Measurements from ENCODE around the gene ATP13A2. TPM values are rescaled to one million over a fixed set of nuclear protein-coding genes. Genes with fewer than 3 reads are reported as not detected.

The ATP13A2 gene, protein sequence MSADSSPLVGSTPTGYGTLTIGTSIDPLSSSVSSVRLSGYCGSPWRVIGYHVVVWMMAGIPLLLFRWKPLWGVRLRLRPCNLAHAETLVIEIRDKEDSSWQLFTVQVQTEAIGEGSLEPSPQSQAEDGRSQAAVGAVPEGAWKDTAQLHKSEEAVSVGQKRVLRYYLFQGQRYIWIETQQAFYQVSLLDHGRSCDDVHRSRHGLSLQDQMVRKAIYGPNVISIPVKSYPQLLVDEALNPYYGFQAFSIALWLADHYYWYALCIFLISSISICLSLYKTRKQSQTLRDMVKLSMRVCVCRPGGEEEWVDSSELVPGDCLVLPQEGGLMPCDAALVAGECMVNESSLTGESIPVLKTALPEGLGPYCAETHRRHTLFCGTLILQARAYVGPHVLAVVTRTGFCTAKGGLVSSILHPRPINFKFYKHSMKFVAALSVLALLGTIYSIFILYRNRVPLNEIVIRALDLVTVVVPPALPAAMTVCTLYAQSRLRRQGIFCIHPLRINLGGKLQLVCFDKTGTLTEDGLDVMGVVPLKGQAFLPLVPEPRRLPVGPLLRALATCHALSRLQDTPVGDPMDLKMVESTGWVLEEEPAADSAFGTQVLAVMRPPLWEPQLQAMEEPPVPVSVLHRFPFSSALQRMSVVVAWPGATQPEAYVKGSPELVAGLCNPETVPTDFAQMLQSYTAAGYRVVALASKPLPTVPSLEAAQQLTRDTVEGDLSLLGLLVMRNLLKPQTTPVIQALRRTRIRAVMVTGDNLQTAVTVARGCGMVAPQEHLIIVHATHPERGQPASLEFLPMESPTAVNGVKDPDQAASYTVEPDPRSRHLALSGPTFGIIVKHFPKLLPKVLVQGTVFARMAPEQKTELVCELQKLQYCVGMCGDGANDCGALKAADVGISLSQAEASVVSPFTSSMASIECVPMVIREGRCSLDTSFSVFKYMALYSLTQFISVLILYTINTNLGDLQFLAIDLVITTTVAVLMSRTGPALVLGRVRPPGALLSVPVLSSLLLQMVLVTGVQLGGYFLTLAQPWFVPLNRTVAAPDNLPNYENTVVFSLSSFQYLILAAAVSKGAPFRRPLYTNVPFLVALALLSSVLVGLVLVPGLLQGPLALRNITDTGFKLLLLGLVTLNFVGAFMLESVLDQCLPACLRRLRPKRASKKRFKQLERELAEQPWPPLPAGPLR
- 41.6 TPM for polyA plus RNA-seq (2013, experiment 1 of 2; ENCODE audit: insufficient read length)
- 39.0 TPM for polyA plus RNA-seq (2013, experiment 2 of 2; ENCODE audit: insufficient read length)

DNA sequence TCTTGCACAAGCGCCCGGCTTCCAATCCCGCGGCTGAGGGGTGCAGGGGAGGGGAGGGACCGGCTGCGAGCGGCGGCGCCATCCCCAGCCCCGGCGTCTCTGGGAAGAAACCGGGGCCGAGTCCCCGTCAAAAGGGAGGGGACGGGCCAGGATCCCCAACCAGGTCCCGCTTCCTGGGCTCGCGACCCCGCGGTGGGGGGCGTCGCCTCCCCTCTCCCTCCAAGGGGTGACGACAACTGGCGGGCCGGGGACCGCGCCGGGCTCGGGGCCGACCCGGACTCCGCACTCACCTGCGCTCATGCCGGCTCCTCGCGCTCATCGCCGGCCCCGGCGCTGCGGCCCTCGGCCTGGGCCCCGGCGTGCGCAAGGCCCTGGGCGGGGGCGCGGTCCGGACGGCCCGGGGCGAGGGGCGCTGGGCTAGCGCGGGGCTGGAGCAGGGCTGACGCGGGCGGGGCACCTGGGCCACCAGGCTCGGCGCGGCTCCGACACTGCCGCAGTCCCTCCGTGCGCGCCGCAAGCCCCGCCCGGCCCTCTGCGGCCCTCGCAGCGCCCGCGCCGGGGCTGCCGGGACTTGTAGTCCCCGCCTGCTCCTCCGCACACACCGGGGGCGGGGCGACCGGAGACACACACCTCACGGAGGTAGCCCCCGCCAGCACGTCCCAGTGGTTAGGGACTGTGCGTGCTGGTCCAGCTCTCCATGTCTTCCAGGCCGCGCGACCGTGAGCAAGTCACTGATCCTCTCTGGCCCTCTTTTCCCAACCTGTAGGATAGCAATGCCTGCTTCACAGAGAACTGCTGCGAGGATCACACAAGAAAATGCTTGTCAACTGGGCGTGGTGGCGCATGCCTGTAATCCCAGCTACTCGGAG, at the start of gene ATP13A2:
ATP13A2 (minus strand) TSS at position 490 of the 869 bp plus-strand sequence; CDS start at position 300, 190 bp downstream.
- DNase-seq, result peak; percentile 55

DNA sequence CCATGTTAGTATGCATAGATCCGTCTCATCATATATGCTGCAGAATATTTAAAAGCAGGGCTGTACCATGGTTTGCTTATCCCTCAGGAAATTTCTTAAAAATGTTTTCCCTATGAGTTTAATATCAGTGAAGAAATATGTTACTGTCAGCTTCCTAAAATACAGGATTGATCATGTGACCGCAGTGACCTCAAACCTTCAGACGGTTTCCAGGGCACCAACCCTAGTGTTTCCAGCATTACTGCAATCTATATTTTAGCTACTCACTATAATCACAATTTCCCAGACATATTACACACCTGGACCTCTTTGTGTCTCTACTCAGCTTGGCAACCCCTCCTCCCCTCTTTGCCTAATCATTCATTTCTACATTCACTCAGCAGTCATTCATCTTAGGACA, 49.8 kb upstream of the ATP13A2 start:
- no peak for DNase-seq

DNA sequence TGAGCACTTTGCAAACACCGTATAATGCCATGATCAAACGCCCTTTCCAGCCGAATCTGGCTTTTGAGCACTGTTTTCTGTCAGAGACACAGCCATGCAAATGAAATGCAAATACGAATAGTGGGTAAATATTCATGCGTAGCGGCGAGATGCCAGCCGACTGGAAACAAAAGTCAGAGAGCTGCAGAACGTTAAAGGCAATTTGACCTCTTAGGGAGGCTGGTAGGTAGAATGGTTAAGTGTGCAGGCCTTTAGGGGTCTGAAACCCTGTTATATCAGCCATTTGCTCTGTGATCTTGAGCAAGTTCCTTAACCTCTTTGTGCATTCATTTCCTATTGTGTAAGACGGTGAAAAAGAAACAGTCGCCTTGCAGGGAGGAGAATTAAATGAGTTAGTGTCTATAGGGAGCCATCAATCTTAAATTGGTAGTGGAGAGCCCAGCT, 48.6 kb upstream of the ATP13A2 start:
- no peak for DNase-seq

DNA sequence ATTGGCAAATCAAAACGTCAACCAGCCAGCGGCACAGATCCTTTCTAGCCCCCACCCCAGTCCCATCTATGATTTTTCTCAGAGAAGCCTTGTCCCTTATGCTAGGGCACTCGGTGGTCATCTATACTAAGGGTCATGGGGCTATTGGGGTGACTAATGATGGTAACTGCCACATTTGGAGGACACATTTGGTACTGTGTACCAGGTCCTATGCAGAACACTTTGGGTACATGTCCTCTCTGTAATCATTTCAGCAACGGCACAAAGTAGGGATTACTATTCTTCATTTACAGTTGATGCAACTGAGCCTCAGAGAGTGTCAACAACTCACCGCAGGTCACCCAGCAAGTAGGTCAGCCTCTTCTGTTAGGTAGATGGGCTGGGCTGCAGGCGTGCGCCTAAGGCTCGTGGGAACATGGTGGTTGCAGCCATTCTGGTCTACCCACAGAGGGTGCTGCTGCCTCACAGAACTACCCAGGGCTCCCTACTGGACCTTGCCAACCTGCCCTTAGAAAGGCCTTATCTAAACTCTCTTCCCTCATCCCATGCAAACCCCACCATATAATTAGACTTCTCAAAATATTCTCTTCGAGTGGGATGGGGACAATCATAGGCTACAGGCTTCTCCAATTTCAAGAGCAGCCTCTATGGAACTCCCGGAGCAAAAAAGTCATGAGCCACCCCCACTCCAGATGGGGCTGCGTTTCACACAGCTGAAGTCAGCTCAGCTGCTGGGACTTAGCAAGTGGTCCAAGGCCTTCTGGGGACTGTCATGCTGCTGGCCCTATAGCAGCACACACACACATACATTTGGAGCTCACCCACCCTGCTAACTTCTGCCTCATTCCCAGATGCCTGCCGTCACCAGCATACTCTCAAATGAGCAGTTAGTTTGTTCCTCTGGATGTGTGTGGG, 47.9 kb upstream of the ATP13A2 start:
- peak; percentile 65 for DNase-seq

DNA sequence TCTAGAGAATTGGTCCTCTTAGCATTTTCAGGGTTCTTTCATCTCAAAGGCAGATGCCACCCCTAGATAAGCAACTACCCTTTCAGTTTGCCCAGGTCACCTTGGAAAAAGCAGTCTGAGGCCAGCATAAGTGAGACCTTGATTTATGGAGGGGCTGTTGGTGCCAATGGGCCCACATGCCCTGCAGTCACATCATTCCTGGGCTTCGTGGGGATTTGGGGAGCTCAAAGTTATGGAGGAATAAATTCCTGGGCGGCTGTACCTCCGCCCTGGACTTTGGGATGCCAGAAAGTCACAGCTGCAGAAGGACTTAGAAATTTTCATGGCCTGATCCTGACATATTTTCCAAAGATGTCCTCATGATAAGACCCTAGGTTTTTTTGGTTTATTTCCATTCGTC, 44.8 kb upstream of the ATP13A2 start:
- no peak for DNase-seq

DNA sequence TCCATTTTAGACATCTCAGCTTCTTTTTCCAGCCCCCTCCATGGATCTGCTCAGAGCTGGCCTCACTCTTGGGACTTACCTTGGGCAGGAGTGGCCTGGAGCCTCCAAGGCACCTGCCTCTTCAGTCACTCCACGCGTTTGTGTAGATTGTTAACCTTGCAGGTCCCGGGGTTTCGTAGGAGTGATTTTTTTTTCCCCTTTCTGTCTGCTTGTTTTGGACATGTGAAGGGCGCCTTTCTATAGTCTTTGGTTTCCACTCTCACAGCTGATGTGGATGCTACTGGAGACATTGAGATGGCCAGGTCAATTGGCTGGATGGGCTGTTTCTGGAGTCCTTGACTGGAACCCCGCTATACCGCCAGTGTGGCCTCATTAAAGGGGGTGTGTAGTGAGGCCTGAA, 44.1 kb upstream of the ATP13A2 start:
- DNase-seq, result no peak

DNA sequence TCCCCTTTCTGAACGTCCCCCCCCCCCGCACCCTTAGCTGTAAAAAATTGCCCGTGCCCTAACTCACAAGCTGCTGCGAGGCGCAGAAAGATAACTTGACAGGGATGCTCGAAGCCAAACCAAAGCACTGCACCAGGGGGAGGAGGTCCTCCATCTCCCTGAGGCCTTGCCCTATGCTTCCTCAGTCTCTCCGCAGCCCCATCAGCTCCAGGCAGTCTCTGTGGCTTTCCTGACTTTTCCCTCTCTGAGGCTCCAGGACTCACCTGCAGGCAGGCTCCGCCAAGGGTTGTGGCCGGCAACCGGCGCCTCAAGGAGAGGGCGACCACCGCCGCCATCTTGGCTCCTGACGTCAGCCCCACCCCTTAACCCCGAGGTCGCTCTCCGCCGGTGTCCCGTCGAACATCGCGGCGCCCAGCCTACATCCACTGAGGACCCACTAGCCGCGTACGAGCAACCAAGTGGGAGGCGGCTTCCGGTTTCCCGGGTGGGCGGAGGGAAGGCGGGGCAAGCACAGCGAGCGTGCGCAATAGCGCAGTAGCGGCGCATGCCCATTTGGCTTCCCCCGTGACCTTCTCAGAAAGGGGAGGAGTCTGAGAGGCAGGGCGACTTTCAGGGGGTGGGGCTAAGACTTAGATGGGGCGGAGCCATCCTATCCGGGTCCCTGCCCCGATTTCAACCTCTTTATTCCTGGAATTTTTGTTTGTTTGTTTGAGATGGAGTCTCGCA, 42.1 kb upstream of the ATP13A2 start, which contains the start of gene SDHB:
SDHB (minus strand) TSS at position 348 of the 726 bp plus-strand sequence; CDS start at position 335, 13 bp downstream.
- DNase-seq, result peak; percentile 98

DNA sequence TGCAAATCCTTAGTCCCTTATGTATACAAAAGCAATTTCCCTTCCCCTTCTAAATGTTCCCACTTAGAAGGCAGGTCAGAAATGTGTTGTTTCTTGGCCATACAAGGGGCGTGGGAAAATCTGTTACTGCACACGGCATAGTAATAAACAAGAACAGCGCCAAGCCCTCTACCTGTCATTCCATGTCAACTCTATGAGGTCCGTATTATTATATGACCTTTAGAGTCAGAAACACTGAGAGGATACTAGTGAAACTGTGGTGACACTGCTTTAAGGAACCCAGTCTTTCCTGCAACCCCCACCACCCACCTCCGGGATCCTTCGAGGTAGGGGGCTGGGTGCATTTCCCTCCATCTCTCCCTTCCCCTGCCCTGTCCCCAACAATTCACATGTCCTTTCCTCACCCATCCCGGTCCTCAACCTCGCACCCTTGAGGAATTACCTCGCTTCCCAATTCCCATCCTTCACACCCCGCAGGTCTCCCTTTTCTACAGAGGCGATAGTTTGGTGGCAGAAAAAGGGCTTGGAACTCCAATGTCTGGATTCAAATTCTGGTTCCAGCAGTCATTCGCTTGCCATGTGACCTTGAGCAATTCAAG, 41.5 kb upstream of the ATP13A2 start:
- DNase-seq, result no peak

DNA sequence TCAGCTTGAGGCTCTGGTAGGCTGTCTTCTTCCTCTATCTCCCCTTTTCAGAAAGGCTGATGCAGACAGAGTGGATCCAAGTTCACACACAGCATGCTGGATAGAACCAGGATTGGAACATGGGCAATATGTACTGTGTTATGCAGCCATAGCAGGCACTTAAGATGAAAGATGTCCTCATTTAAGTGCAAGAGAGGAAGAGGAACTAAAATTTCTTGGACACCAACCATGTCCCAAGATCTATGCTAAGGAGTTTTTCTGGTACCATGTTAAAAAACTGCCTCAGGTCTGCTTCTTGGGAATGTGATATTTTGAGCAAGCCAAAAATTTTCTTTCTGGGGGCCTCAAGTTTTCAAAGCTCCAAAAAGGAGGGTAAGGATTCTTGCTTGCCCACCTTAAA, 40.9 kb upstream of the ATP13A2 start:
- DNase-seq, result no peak

DNA sequence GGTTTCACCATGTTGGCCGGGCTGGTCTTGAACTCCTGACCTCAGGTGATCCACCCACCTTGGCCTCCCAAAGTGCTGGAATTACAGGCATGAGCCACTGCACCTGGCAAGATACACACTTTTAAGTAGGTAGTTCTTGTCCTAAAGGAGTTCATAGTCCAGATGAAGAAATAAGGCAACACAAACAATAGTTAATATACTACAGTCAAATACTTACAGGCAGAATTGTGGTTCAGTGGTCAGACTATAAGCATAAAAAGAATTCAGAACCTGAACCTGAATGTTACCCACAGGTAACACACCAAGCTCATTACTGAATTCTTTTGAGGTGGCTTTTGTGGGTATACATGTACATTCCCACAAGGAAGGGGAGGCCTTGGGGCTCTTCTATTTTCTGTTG, 40.3 kb upstream of the ATP13A2 start:
- no peak for DNase-seq

DNA sequence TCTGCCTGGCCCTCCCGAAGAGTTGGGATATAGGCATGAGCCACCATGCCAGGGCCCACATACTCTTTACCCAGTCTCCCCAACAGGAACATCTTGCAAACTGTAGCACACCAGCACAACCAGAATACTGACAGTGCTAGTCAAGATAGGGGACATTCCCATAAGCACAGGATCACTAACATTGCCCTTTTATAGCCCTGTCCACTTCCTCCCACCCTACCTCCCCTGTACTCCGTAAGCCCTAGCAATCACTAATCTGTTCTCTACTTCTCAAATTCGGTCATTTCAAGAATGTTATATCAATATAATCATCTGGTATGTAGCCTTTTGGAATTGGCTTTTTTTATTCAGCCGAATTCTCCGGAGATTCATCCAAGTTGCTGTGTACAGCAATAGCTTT, 36.2 kb upstream of the ATP13A2 start:
- no peak for DNase-seq

DNA sequence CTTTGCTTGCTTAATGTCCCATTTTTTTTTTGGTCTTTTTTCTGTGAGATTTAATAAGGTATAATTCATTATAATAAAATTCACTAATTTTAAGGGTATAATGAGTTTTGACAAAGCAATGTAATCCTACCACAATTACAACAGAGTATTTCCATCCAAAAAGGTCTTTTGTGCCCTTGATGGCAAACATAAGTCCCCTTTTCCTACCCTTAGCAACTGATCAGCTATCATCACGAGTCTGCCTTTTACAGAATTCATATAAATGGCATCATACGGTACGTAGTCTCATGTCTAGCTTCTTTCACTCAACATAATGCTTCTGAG, 34.6 kb upstream of the ATP13A2 start:
- DNase-seq, result no peak

DNA sequence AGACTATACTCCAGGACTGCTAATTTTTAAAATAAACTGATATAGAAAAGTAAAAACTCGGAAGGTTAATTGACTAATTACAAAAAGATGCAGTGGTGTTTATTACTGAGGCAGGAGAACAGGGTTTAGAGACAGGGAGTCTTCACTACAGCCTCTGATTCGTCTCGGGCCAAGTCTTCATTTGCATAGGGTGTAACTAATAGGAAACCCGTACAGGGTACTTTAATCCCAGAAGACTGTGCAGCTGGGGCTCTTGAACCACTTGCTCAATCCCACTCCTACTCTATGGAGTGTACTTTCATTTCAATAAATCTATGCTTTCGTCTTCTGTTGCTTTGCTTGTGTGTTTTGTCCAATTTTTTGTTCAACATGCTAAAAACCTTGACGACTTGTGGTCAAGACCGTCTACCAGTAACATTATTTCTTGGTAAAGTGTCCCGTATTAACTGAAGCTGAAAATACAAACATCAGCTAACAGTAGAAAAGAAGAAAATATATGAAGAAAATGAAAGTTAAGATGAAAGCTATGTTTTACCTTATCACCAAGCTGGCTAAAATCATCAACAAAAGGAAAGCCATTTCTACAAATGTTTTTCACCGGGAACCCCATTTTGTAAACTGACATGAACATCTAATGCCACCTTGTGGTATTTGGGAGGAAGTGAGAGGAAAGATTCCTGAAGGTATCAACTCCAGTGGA, 34.1 kb upstream of the ATP13A2 start:
- peak; percentile 63 for DNase-seq

DNA sequence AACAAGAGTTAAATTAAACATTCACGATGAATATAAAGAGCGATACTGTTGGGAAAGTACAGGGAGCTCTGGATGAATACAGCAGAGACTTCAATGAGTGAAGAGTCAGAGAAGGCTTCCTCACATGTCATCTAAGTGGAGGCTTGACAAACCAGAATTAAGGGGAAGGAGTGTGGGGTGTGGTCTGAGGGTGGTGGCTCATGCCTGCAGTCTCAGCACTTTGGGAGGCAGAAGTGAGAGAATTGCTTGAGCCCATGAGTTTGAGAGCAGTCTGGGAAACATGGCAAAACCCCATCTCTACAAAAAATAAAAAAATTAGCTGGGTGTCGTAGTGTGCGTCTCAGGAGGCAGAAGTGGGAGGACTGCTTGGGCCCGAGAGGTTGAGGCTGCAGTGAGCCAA, 33.4 kb upstream of the ATP13A2 start:
- DNase-seq, result no peak

DNA sequence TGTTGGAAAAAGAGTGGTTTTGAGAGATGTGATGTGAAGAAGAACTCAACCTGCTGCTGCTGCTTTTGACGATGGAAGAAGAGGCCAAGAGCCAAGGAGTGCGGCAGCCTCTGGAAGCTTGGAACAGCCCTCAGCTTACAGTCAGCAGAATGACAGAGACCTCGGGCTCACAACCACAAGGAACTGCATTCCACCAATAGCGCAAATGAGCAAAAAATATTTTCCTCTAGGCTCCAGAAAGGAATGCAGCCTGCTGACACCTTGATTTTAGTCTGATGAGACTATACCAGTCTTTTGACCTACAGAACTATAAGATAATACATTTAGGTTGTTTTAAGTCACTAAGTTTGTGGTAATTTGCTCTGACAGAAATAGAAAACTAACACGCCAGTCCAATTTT, 31.9 kb upstream of the ATP13A2 start:
- no peak for DNase-seq

DNA sequence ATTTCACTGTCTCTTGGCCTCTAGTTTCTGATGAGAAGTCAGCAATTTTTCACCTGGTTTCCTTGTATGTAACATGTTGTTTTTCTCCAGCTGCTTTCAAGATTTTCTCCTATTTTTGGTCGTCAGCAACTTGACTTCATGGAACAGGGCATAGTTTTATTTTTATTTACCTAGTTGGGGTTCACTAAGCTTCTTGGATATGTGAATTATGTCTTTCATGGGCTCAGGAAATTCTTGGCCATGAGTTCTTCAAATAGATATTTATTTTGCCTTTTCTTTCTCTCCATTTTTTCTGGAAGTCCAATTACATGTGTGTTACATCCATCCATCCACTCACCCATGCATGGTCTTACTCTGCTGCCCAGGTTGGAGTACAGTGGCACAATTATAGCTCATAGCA, 28.4 kb upstream of the ATP13A2 start:
- no peak for DNase-seq

DNA sequence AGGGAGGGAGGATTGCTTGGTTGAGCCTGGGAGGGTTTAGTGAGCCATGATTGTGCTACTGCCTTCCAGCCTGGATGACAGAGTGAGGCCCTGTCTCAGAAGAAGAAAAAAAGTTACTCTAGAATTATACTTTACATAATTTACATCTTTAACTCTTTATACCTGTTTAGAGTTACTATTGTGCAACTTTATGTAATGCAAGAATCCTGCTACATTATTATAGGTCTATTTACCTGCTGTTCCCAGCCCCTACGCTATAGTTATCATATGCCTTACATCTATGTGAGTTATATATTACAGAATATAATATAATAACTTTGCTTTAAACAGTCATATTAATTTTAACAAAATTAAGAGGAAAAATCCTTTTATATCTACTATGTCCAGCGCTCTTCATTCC, 27.8 kb upstream of the ATP13A2 start:
- no peak for DNase-seq

DNA sequence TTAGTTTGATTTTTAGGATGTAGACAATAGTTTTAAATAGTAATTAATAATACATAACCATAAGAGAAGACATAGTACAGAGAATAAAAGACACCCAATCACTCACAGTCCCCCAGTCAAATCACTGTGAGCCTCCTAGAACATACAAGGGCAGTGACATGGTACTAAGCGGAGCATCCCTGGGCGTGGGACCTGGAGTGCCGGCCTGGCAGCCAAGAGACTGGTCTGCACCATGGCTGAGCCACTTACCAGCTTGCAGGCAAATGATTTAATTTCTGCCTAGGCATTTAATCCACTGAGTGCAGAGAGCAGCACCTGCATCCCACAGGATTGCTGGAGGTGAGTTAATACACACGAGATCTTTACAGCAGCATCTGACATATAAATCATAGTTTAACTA, 21.8 kb upstream of the ATP13A2 start:
- DNase-seq, result no peak

DNA sequence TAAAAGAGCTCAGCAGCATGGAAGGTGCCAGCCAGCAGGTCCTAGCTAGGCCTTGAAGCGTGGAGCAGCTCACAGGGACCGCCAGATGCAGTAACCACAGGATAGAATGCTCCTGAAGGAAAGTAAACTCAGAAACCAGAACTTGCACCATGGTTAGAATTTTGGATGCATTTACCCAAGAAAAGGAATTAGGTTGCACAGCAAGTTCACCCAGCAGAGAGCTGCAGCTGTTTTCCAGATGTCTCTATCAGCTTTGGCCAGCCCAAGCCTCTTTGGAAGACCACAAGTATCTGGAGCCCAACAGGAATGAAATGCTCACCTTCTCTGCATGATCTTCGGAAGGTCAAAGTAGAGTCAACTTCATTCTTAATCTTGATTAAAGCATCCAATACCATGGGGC, 21.0 kb upstream of the ATP13A2 start:
- peak; percentile 12 for DNase-seq
